Heart left ventricle (tissue), 16 donors: Measurements from ENCODE around the gene LRRC2. TPM values are rescaled to one million over a fixed set of nuclear protein-coding genes. Genes with fewer than 3 reads are reported as not detected.

Experiments
- ATAC-seq, 4 donors: fragments of 200-7000 bp; cut with Tn5 transposase; one replicate each; pipeline ENCODE4 v1.9.1; 2020 to 2022; ENCODE audit warnings: moderate library complexity in 4 of 4, mild to moderate bottlenecking in 3 of 4, moderate number of reproducible peaks in 1 of 4
- DNase-seq, 5 donors: peaks; one replicate each; pipeline ENCODE4 v3.0.0-alpha.2; 2020
- H3K27ac ChIP-seq, 12 donors: fragments of 200-600 bp; sonication (generic) in 4 of 12; one replicate each; pipeline versions ENCODE4 v1.5.0 to v1.8.0; 2016 to 2022; ENCODE audit warnings: mild to moderate bottlenecking in 2 of 12
- H3K27me3 ChIP-seq, 9 donors: fragments of 200-600 bp; sonication (generic) in 2 of 9; one replicate each; pipeline versions ENCODE4 v1.5.1 to v1.8.0; 2016 to 2022; ENCODE audit warnings: mild to moderate bottlenecking in 3 of 9
- H3K36me3 ChIP-seq, 9 donors: fragments of 200-600 bp; sonication (generic) in 2 of 9; one replicate each; pipeline versions ENCODE4 v1.5.0 to v1.8.0; 2018 to 2022; ENCODE audit warnings: mild to moderate bottlenecking in 2 of 9
- H3K4me1 ChIP-seq, 12 donors: fragments of 200-600 bp; sonication (generic) in 4 of 12; one replicate each; pipeline versions ENCODE4 v1.5.0 to v1.8.0; 2016 to 2022; ENCODE audit warnings: mild to moderate bottlenecking in 3 of 12
- H3K4me3 ChIP-seq, 12 donors: fragments of 200-600 bp; sonication (generic) in 4 of 12; one replicate each; pipeline versions ENCODE4 v1.5.0 to v1.8.0; 2017 to 2022; ENCODE audit warnings: mild to moderate bottlenecking in 9 of 12, moderate library complexity in 4 of 12
- H3K9me3 ChIP-seq, 12 donors: fragments of 200-600 bp; sonication (generic) in 4 of 12; one replicate each; pipeline versions ENCODE4 v1.5.0 to v1.8.0; 2016 to 2022; ENCODE audit warnings: mild to moderate bottlenecking in 1 of 12
- CTCF ChIP-seq, 12 donors: fragments of 200-600 bp; sonication (generic) in 4 of 12; IDR thresholded peaks; one replicate each; pipeline versions ENCODE4 v1.5.0 to v1.8.0; 2018 to 2022; ENCODE audit warnings: antibody characterized with exemption in 12 of 12, mild to moderate bottlenecking in 5 of 12
- POLR2A ChIP-seq, 2 donors: fragments of 450-650 bp; IDR thresholded peaks; one replicate each; pipeline ENCODE4 v1.6.1; 2017; ENCODE audit warnings: antibody characterized with exemption in 2 of 2, mild to moderate bottlenecking in 2 of 2, moderate library complexity in 2 of 2
- WGBS, 4 donors: extraction: QIAGEN DNeasy Blood & Tissue Kit in 2 of 4; methylation state at CpG; one replicate each; pipeline versions ENCODE4 v1.1.5 to v1.1.7; 2013 to 2018; 5-methylcytosine and 5-hydroxymethylcytosine counted together
- intact Hi-C, 10 donors: fragments of 100-400 bp; cut with DNase I; formaldehyde crosslinking; loops; one replicate each; pipeline versions ENCODE4 v1.11.1 to v1.14.2; 2022
- polyA plus RNA-seq, 2 donors: library from polyadenylated mRNA; stranded (reverse); fragments of 200-250 nt; gene quantifications; one replicate each; pipeline ENCODE4 v1.2.3, GENCODE V29; 2013
- total RNA-seq, 9 donors: library from RNA; depleted of rRNA in 2 of 9; stranded (reverse); fragments of >200 nt in 2 of 9; fragmentation: NEBNext Ultra II Directional in 3 of 9; extraction: Animal tissue kit (Norgen Biotek cat#: 25700) in 3 of 9; gene quantifications; one replicate each; pipeline versions ENCODE4 v1.1.0 to v1.2.4, GENCODE V29; 2016 to 2023
- donor health status: ischemic (EF 13 %, LVEDD 7.1; RV severe dilation, severe dysfunction).
- donor health status: healthy with polysubstance abuse.
- donor health status: DM: no; HTN: yes; CAD: no.
- donor health status: DM: no; HTN: no; CAD: no.
- donor health status: ischemic (EF 25% LVEDD 6.9; RV normal size, moderate dysfunction).
- donor health status: ischemic (EF 25% LVEDD 5.7; RV mildly dilated, moderate dysfunction).
- donor health status: healthy.
- donor health status: DM: yes; HTN: yes; CAD: no.
- donor health status: ischemic (EF 35%, LVEDD 5.7; RV mildly dilated, moderate dysfunction).
- donor health status: nonischemic (EF 11% LVEDD 7.7; RV severe dilation, severe dysfunction).
- donor health status: DM: yes; HTN: yes; CAD: no.
- donor health status: PGD.
- donor health status: ischemic (EF 29% LVEDD 5.4; RV normal size, mild dysfunction).
- donor health status: nonischemic (EF 23%, LVEDD 6.1; RV moderate dilation, normal function).

LRRC2 gene
- total and polyA plus RNA-seq, 11 donors: 20.7 to 147 (median 83.7) TPM

DNA sequence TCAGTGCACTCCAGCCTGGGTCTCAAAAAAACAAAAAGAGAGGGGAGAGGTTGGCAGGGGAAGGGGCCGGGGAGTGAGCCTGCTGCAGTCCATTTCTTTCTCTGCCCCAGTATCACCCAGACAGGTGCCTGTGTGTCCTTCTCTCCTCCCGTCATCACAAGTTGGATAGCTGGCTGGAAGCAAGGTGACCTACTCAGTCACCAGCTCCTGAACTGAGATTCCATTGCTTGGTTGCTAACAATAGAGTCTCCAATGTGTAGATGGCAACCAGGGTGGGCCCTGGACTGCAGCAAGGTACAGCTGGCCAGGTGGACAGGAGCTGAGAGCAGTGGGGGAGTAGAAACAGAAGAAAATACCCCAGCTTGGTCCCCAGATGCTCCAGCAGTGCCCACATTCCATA lies 4.6 kb downstream of the LRRC2 start:
- 39 to 57% (median 51%) methylated on average over 2 of the region's 2 CpGs for WGBS, 4 donors
- H3K9me3 ChIP-seq: peaks cover 0 to 11% (median 0%) of the 10 kb centered on the region in 12 donors
- no peak overlapping the region for H3K4me3 ChIP-seq
- H3K27me3 ChIP-seq: peaks cover 0 to 22% (median 0%) of the 10 kb centered on the region in 9 donors
- H3K27ac ChIP-seq: peak overlapping the region; percentile 63 to 99 (median 90)
- ATAC-seq: peak; percentile 18 to 52 (median 29)
- no peak for TF ChIP-seq POLR2A (IDR thresholded peaks at IDR 0.05)
- TF ChIP-seq CTCF (IDR thresholded peaks at IDR 0.05): no peak
- intact Hi-C loops: loop anchor here in 2 of 10 donors (10.0 kb wide), 2 partner anchors 73 to 103 kb away; no protein-coding TSS in a partner anchor
- peaks cover 0 to 74% (median 30%) of the 10 kb centered on the region in 12 donors for H3K4me1 ChIP-seq
- peak in 4 of 5 donors; percentile 37 to 64 (median 54) for DNase-seq
- no peaks in the 10 kb centered on the region for H3K36me3 ChIP-seq

DNA sequence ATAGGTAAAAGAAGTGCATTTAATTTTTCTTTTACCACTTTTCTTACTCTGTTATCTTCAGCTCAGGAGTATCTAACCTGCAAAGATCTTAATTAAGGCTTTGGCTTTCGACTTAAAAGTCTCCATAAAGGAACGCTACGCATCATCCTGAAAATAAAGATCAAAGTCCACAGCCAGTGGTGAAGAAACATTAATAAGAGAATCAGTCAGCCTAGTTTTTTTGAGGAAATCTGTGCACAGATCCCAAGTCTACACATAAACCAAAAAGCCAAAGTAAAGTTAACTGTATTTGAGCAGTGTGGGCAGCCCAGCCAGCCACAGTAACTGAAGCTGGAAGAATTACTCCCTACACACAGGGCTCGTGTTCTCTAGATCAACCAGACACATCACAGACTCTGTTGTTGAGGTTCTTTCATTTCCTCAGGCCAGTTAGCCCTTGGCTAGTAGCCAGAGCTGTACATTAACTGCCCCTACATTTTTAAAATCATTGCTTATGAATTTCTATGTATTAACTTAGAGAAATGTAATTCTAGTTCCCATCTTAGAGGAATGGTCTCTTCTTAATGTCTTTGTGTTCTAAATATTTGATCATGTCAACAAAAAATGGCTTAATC lies 6.9 kb downstream of the LRRC2 start:
- Histone ChIP-seq H3K36me3 (no peaks in the 10 kb centered on the region), H3K9me3 (peaks cover 0 to 11% (median 0%) of the 10 kb centered on the region in 12 donors), H3K4me1 (peaks cover 0 to 68% (median 15%) of the 10 kb centered on the region in 12 donors), H3K27ac (peak overlapping the region in 11 of 12 donors; percentile 9 to 99 (median 61)), H3K27me3 (peaks cover 0 to under 1% (median 0%) of the 10 kb centered on the region in 9 donors), H3K4me3 (peak overlapping the region in 7 of 12 donors; percentile 25 to 57 (median 49))
- 59 to 72% (median 67%) methylated on average over 4 of the region's 4 CpGs for WGBS, 4 donors
- intact Hi-C loops: loop anchor here in 9 of 10 donors (2.0 to 5.0 kb wide), 3 partner anchors 67 to 72 kb away; no protein-coding TSS in a partner anchor
- DNase-seq (no peak), ATAC-seq (no peak)
- TF ChIP-seq CTCF (IDR thresholded peaks at IDR 0.05) (no peak), POLR2A (IDR thresholded peaks at IDR 0.05) (no peak)

- Histone ChIP-seq H3K9me3 (peaks cover 0 to 11% (median 0%) of the 10 kb centered on the region in 12 donors), H3K36me3 (no peaks in the 10 kb centered on the region), H3K4me1 (peaks cover 0 to 63% (median 15%) of the 10 kb centered on the region in 12 donors), H3K4me3 (peak overlapping the region in 10 of 12 donors; percentile 25 to 57 (median 48)), H3K27me3 (no peaks in the 10 kb centered on the region), H3K27ac (peak overlapping the region; percentile 9 to 99 (median 63))
- 17 to 35% (median 18%) methylated on average over 22 of the region's 22 CpGs for WGBS, 4 donors
- DNase-seq: peak; percentile 77 to 92 (median 90)
- TF ChIP-seq CTCF (IDR thresholded peaks at IDR 0.05) (peak; percentile 20 to 90 (median 62)), POLR2A (IDR thresholded peaks at IDR 0.05) (no peak)
- ATAC-seq: peak; percentile 68 to 91 (median 89)
- intact Hi-C loops: loop anchor here in 9 of 10 donors (2.0 to 5.0 kb wide), 3 partner anchors 66 to 71 kb away; no protein-coding TSS in a partner anchor
These were observed 7.7 kb downstream of the LRRC2 start for GRCh38 chr3:46558184-46559043.
